Right lobe of liver (tissue), 6 donors: ENCODE results near the gene CCDC33. TPM values are rescaled to one million over a fixed set of nuclear protein-coding genes. Genes with fewer than 3 reads are reported as not detected.

ENCODE experiments used
- ATAC-seq, 4 donors: fragments of 200-7000 bp; cut with Tn5 transposase; one replicate each; pipeline ENCODE4 v1.9.1; 2020; ENCODE audit warnings: mild to moderate bottlenecking in 4 of 4, moderate library complexity in 4 of 4
- DNase-seq, 3 donors: peaks; one replicate each; pipeline ENCODE4 v3.0.0-alpha.2; 2020
- H3K27ac ChIP-seq, 3 donors: fragments of 200-600 bp; one replicate each; pipeline ENCODE4 v1.8.0; 2022
- H3K27me3 ChIP-seq, 2 donors: fragments of 200-600 bp; one replicate each; pipeline ENCODE4 v1.8.0; 2022
- H3K36me3 ChIP-seq, 4 donors: fragments of 200-600 bp; sonication (generic) in 1 of 4; one replicate each; pipeline versions ENCODE4 v1.5.1 to v1.8.0; 2017 to 2022; ENCODE audit warnings: control low read depth in 1 of 4
- H3K4me1 ChIP-seq, 4 donors: fragments of 200-600 bp; sonication (generic) in 1 of 4; one replicate each; pipeline versions ENCODE4 v1.5.1 to v1.8.0; 2017 to 2022; ENCODE audit warnings: control low read depth in 1 of 4
- H3K4me3 ChIP-seq, 3 donors: fragments of 200-600 bp; one replicate each; pipeline ENCODE4 v1.8.0; 2022
- H3K9me3 ChIP-seq, 4 donors: fragments of 200-600 bp; sonication (generic) in 1 of 4; one replicate each; pipeline versions ENCODE4 v1.5.1 to v1.8.0; 2017 to 2022; ENCODE audit warnings: control low read depth in 1 of 4
- CTCF ChIP-seq, 4 donors: fragments of 200-600 bp in 3 of 4; fragments of 450-650 bp in 1 of 4; IDR thresholded peaks; one replicate each; pipeline versions ENCODE4 v1.5.1 to v1.8.0; 2016 to 2022; ENCODE audit warnings: antibody characterized with exemption in 4 of 4, mild to moderate bottlenecking in 2 of 4
- POLR2A ChIP-seq: fragments of 450-650 bp; IDR thresholded peaks from one replicate; pipeline ENCODE4 v1.6.1; 2017; ENCODE audit warnings: antibody characterized with exemption, mild to moderate bottlenecking
- WGBS: methylation state at CpG from one replicate; pipeline ENCODE4 v1.1.6; 2018; ENCODE audit warnings: low coverage, low lambda C conversion rate; ENCODE audit not compliant: insufficient coverage; ENCODE audit errors: missing lambda C conversion rate; 5-methylcytosine and 5-hydroxymethylcytosine counted together
- intact Hi-C, 2 donors: fragments of 100-400 bp; cut with DNase I; formaldehyde crosslinking; loops; one replicate each; pipeline versions ENCODE4 v1.11.2 to v1.14.1; 2022
- total RNA-seq, 6 experiments: library from RNA; depleted of rRNA in 2 of 6; stranded (reverse); fragments of >200 nt in 2 of 6; fragmentation: NEBNext Ultra II Directional in 3 of 6; extraction: Animal tissue kit (Norgen Biotek cat#: 25700) in 3 of 6; gene quantifications; one replicate each; pipeline versions ENCODE4 v1.1.0 to v1.2.4, GENCODE V29; 2016 to 2023
- donor health status: DM: no; HTN: yes; CAD: no.
- donor health status: DM: no; HTN: no; CAD: no.
- donor health status: DM: no; HTN: no; CAD: no.
- donor health status: DM: no; HTN: yes; CAD: no.
- donor health status: DM: no; HTN: yes; CAD: no.

Gene CCDC33
- total RNA-seq, 6 experiments from 2014 or later = not detected

- Histone ChIP-seq H3K27ac (no peak overlapping the region), H3K4me3 (no peak overlapping the region), H3K4me1 (peaks cover 0 to 6% (median 0%) of the 10 kb centered on the region in 4 donors), H3K36me3 (no peaks in the 10 kb centered on the region), H3K9me3 (no peaks in the 10 kb centered on the region), H3K27me3 (no peaks in the 10 kb centered on the region)
- DNase-seq = no peak
- no peak for ATAC-seq
- TF ChIP-seq POLR2A = no peak
- TF ChIP-seq CTCF (IDR thresholded peaks at IDR 0.05) = no peak
- intact Hi-C loops = no loop called here
- 56% methylated on average over 6 of the region's 10 CpGs for WGBS
Observed at GRCh38 chr15:74369084-74369745, 133.1 kb downstream of the CCDC33 start.

GRCh38 chr15:74369756-74370155, 133.6 kb downstream of the CCDC33 start:
- no peak overlapping the region for H3K27ac ChIP-seq
- WGBS = 70% methylated on average over 2 of the region's 2 CpGs
- peaks cover 0 to 11% (median 2%) of the 10 kb centered on the region in 4 donors for H3K4me1 ChIP-seq
- DNase-seq = no peak
- H3K9me3 ChIP-seq = no peaks in the 10 kb centered on the region
- TF ChIP-seq POLR2A (no peak), CTCF (IDR thresholded peaks at IDR 0.05) (no peak)
- no peak for ATAC-seq
- intact Hi-C loops = loop anchor here (10.0 kb wide), 2 partner anchors 245 to 265 kb away; partner anchors contain the start of gene CLK3 (in 1 of the 2)
- no peak overlapping the region for H3K4me3 ChIP-seq
- H3K36me3 ChIP-seq = no peaks in the 10 kb centered on the region
- H3K27me3 ChIP-seq = no peaks in the 10 kb centered on the region

GRCh38 chr15:74370471-74370870, 134.3 kb downstream of the CCDC33 start:
- intact Hi-C loops = loop anchor here (10.0 kb wide), 2 partner anchors 244 to 264 kb away; partner anchors contain the start of gene CLK3 (in 1 of the 2)
- Histone ChIP-seq H3K4me3 (no peak overlapping the region), H3K27me3 (no peaks in the 10 kb centered on the region), H3K36me3 (no peaks in the 10 kb centered on the region), H3K9me3 (no peaks in the 10 kb centered on the region), H3K27ac (no peak overlapping the region), H3K4me1 (peaks cover 0 to 17% (median 4%) of the 10 kb centered on the region in 4 donors)
- ATAC-seq = no peak
- WGBS = 89% methylated on average over 3 of the region's 5 CpGs
- TF ChIP-seq CTCF (IDR thresholded peaks at IDR 0.05) (no peak), POLR2A (no peak)
- DNase-seq = no peak

- no peak for TF ChIP-seq POLR2A
- no peak for TF ChIP-seq CTCF (IDR thresholded peaks at IDR 0.05)
Observed at GRCh38 chr15:74373056-74373650, 137.0 kb downstream of the CCDC33 start.

More at GRCh38 chr15:74373056-74373650, 137.0 kb downstream of the CCDC33 start:
- H3K27me3 ChIP-seq = no peaks in the 10 kb centered on the region
- intact Hi-C loops = loop anchor here (10.0 kb wide), 2 partner anchors 242 to 262 kb away; partner anchors contain the start of gene CLK3 (in 1 of the 2)
- ATAC-seq (no peak), DNase-seq (peak in 1 of 3 donors; percentile 25)
- H3K36me3 ChIP-seq = no peaks in the 10 kb centered on the region
- no peaks in the 10 kb centered on the region for H3K9me3 ChIP-seq
- peaks cover 0 to 17% (median 4%) of the 10 kb centered on the region in 4 donors for H3K4me1 ChIP-seq
- 70% methylated on average over 2 of the region's 13 CpGs for WGBS
- no peak overlapping the region for H3K4me3 ChIP-seq
- no peak overlapping the region for H3K27ac ChIP-seq
